A549 (cell line): ENCODE results near the gene ANGEL1. TPM values are rescaled to one million over a fixed set of nuclear protein-coding genes. Genes with fewer than 3 reads are reported as not detected.

ENCODE experiments used
- ATAC-seq, 2 experiments: fragments of 200-7000 bp in 1 of 2; fragments of >200 bp in 1 of 2; cut with Nextera tagmentation in 1 of 2; cut with Tn5 transposase in 1 of 2; 3 replicates each; pipeline versions ENCODE4 v1.8.0 to v1.9.1; 2018 to 2020; ENCODE audit warnings: mild to moderate bottlenecking in 1 of 2, moderate library complexity in 1 of 2
- CTCF ChIA-PET: fragments of 300-600 bp; sonication (Branson Sonifier 250); formaldehyde crosslinking; extraction: SDS; loops from one replicate; lab custom pipeline; 2021; ENCODE audit warnings: antibody characterized with exemption, inconsistent platforms; lab: Yijun Ruan, JAX
- POLR2A ChIA-PET: fragments of 350-600 bp; formaldehyde crosslinking; extraction: SDS; loops from one replicate; lab custom pipeline; 2021; ENCODE audit warnings: antibody characterized with exemption, inconsistent platforms; lab: Yijun Ruan, JAX
- DNase-seq, 2 experiments: peaks; one replicate each; pipeline versions ENCODE4 v3.0.0 to v3.0.0-alpha.2; 2011 to 2016; ENCODE audit warnings: low read depth in 1 of 2, low spot score in 1 of 2
- FAIRE-seq: peaks from 2 replicates; lab custom pipeline; 2011; peaks lifted over from hg19 to GRCh38; lab: Jason Lieb, UNC
- H3K27ac ChIP-seq, 2 experiments: fragments of >200 bp; sonication (Bioruptor Twin); formaldehyde crosslinking; 3 replicates each; pipeline ENCODE4 v1.5.1; 2016 to 2017
- H3K4me1 ChIP-seq: fragments of >200 bp; sonication (Bioruptor Twin); formaldehyde crosslinking; 3 replicates; pipeline ENCODE4 v1.6.1; 2016
- H3K4me2 ChIP-seq: fragments of >200 bp; sonication (Bioruptor Twin); formaldehyde crosslinking; 3 replicates; pipeline ENCODE4 v1.6.1; 2016
- H3K4me3 ChIP-seq: fragments of >200 bp; sonication (Bioruptor Twin); formaldehyde crosslinking; 3 replicates; pipeline ENCODE4 v1.5.1; 2016
- H3K9me3 ChIP-seq: fragments of >200 bp; sonication (Bioruptor Twin); formaldehyde crosslinking; 3 replicates; pipeline ENCODE4 v1.6.1; 2016
- CBX2 ChIP-seq: fragments of 200-600 bp; sonication (generic); IDR thresholded peaks from 2 replicates; pipeline ENCODE4 v1.6.1; 2016; ENCODE audit warnings: low read depth, mild to moderate bottlenecking, borderline replicate concordance
- CHD2 ChIP-seq: fragments of 150-350 bp; IDR thresholded peaks from 2 replicates; pipeline ENCODE4 v1.6.1; 2014; ENCODE audit warnings: low read length; ENCODE audit not compliant: partially characterized antibody
- FOXS1 ChIP-seq: fragments of 250-450 bp; sonication (Bioruptor Pico); IDR thresholded peaks from 2 replicates; pipeline ENCODE4 v1.5.0; 2020; ENCODE audit warnings: mild to moderate bottlenecking, moderate library complexity
- HDAC2 ChIP-seq: fragments of 200-600 bp; sonication (generic); IDR thresholded peaks from 2 replicates; pipeline ENCODE4 v1.6.1; 2016
- HEYL ChIP-seq: fragments of 250-450 bp; sonication (Bioruptor Pico); IDR thresholded peaks from 2 replicates; pipeline ENCODE4 v1.8.0; 2021; ENCODE audit warnings: mild to moderate bottlenecking, moderate library complexity
- JUNB ChIP-seq: fragments of >200 bp; sonication (Bioruptor Twin); formaldehyde crosslinking; IDR thresholded peaks from 2 replicates; pipeline ENCODE4 v1.6.1; 2016
- KDM1A ChIP-seq: fragments of 200-600 bp; sonication (generic); IDR thresholded peaks from 2 replicates; pipeline ENCODE4 v1.6.1; 2016; ENCODE audit warnings: low read depth, mild to moderate bottlenecking
- MAFK ChIP-seq: fragments of 450-650 bp; IDR thresholded peaks from 2 replicates; pipeline ENCODE4 v1.6.1; 2014; ENCODE audit not compliant: partially characterized antibody
- NFE2L2 ChIP-seq: fragments of 150-350 bp; conservative IDR thresholded peaks from 2 replicates; pipeline ENCODE4 v1.6.1; 2014; ENCODE audit warnings: low read length
- PHF8 ChIP-seq: fragments of 200-600 bp; sonication (generic); IDR thresholded peaks from 2 replicates; pipeline ENCODE4 v1.6.1; 2016; ENCODE audit warnings: low read depth, mild to moderate bottlenecking, antibody characterized with exemption, moderate library complexity, borderline replicate concordance
- POLR2A ChIP-seq: IDR thresholded peaks from 2 replicates; pipeline ENCODE4 v1.6.1; 2012; ENCODE audit warnings: mild to moderate bottlenecking, low read length
- RARB ChIP-seq: fragments of 250-450 bp; sonication (Bioruptor Pico); IDR thresholded peaks from 2 replicates; pipeline ENCODE4 v1.8.0; 2021; ENCODE audit warnings: mild to moderate bottlenecking, moderate library complexity
- TP53 ChIP-seq: fragments of 250-450 bp; sonication (Bioruptor Pico); IDR thresholded peaks from 2 replicates; pipeline ENCODE4 v1.5.0; 2021; ENCODE audit warnings: mild to moderate bottlenecking, moderate library complexity
- ZC3H11A ChIP-seq: fragments of 450-650 bp; IDR thresholded peaks from 2 replicates; pipeline ENCODE4 v1.6.1; 2014; ENCODE audit warnings: antibody characterized with exemption, mild to moderate bottlenecking
- ZSCAN20 ChIP-seq: fragments of 250-450 bp; sonication (Bioruptor Pico); IDR thresholded peaks from 2 replicates; pipeline ENCODE4 v1.8.0; 2022; ENCODE audit warnings: mild to moderate bottlenecking, moderate library complexity
- WGBS: methylation state at CpG from one replicate; pipeline ENCODE4 v1.1.6; 2017; ENCODE audit errors: missing lambda C conversion rate; 5-methylcytosine and 5-hydroxymethylcytosine counted together
- polyA plus RNA-seq, 4 experiments: library from polyadenylated mRNA; depleted of rRNA in 3 of 4; stranded (reverse); fragments of >200 nt; fragmentation: RNase III in 1 of 4; extraction: RNeasy Plus Mini Kit Qiagen cat#74134 plus additional on column Dnase treatment in 1 of 4; gene quantifications; 2 replicates in 3 of 4; 3 replicates in 1 of 4; pipeline ENCODE4 v1.2.3, GENCODE V29; 2011 to 2017
- TF ChIP-seq, protein P1 (sequence below): fragments of 450-650 bp; IDR thresholded peaks from 2 replicates; pipeline ENCODE4 v1.6.1; 2014; ENCODE audit warnings: antibody characterized with exemption
- TF ChIP-seq, protein P2 (sequence below): fragments of 250-450 bp; sonication (Bioruptor Pico); IDR thresholded peaks from 2 replicates; pipeline ENCODE4 v1.5.0; 2021; ENCODE audit warnings: mild to moderate bottlenecking, moderate library complexity, borderline replicate concordance

ANGEL1 gene
- polyA plus RNA-seq, 2 of the 4 experiments (the other 2 are of a cell fraction), result 9.7 to 17.6 TPM

DNA sequence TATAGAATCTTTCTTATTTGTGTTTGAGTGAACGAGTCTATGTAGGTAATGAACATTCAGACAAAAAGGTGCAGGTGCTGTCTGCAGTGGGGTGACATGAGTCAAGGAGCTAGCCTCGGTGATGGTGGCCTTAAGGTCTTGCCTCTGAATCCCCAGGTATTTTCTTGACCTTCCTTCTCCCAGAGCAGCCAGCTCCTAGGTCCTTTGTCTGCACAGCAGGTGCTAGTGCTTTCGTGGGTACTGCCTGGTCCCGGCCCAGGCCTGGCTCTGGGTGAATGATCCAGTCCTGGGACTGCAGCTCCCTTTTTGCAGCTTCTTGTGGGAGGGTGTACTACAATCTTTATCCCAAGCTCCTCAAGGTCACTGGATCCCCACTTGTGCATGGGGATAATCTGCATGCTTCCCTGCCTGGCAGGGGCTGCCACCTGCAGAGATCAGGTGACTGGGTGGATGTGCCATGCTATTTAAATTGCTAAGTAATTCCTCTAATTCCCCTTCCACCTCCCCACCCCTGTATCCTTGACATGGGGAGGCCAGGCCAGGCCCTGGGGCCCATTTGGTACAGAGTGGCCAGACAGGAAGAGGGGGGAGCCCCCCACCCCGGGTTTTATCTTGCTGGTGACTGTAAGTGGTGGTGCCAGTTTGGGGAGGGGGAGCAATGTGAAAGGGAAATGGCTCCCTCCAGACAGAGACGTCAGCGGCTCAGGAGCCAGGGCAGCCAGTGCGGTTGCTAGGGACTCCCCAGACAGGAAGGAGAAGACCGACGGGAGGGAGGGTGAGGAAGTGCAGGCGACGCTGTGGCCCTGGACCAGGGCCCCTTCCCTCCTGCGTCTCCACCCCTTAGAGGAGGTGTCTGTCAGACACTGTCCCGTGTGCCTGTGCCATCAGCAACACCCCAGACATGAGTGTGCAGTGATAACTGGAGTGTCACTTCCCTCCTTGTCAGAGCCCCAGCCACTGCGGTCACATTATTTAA is 44.7 kb downstream of the ANGEL1 start:
- H3K27ac ChIP-seq, result no peak overlapping the region
- no peak for DNase-seq
- 75% methylated on average over 15 of the region's 15 CpGs for WGBS
- no peak for ATAC-seq
- ChIA-PET POLR2A (interaction anchor here (1.7 kb wide), 1 partner anchor 9 kb away, joined by 4 read pairs; no protein-coding TSS in a partner anchor), CTCF (interaction anchor here (1.3 to 1.6 kb wide), 4 partner anchors 9 to 57 kb away, joined by 3 to 7 read pairs (median 5); no protein-coding TSS in a partner anchor)
- no peak for FAIRE-seq
- no peak for TF ChIP-seq PHF8
- TF ChIP-seq HDAC2, result no peak
- TF ChIP-seq KDM1A, result no peak
- TF ChIP-seq, protein P1, sequence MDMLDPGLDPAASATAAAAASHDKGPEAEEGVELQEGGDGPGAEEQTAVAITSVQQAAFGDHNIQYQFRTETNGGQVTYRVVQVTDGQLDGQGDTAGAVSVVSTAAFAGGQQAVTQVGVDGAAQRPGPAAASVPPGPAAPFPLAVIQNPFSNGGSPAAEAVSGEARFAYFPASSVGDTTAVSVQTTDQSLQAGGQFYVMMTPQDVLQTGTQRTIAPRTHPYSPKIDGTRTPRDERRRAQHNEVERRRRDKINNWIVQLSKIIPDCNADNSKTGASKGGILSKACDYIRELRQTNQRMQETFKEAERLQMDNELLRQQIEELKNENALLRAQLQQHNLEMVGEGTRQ, result no peak
- TF ChIP-seq, protein P2, sequence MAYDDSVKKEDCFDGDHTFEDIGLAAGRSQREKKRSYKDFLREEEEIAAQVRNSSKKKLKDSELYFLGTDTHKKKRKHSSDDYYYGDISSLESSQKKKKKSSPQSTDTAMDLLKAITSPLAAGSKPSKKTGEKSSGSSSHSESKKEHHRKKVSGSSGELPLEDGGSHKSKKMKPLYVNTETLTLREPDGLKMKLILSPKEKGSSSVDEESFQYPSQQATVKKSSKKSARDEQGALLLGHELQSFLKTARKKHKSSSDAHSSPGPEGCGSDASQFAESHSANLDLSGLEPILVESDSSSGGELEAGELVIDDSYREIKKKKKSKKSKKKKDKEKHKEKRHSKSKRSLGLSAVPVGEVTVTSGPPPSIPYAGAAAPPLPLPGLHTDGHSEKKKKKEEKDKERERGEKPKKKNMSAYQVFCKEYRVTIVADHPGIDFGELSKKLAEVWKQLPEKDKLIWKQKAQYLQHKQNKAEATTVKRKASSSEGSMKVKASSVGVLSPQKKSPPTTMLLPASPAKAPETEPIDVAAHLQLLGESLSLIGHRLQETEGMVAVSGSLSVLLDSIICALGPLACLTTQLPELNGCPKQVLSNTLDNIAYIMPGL (CRISPR knock-in tag), result no peak
- H3K4me3 ChIP-seq, result no peak overlapping the region
- peaks cover 3% of the 10 kb centered on the region for H3K4me1 ChIP-seq
- no peaks in the 10 kb centered on the region for H3K9me3 ChIP-seq
- no peak overlapping the region for H3K4me2 ChIP-seq

DNA sequence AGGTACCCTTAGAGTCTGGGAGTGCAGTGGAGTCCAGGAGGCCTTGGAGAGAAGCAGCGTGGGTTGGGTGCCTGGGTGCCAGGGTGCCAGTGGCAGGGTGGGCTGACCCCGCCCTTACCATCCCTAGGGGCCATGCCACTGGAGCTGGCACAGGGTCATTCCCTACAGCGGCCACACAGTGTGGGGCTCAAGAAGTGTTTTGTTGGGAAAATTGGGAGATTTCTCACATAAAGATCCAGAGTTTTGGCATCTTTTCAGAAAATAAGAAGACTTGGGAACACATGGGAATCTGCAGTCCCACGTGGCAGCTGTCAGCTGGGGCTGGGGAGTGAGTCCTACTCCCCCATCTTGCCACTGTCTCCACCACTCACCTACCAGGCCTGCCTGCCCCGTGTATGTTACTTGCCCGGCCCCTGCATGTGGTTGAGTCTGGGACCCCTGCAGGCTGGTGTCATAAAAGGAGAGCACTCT is 47.2 kb downstream of the ANGEL1 start:
- Histone ChIP-seq H3K27ac (no peak overlapping the region), H3K9me3 (no peaks in the 10 kb centered on the region), H3K4me1 (no peaks in the 10 kb centered on the region; the same call in 2 of the 3 replicates), H3K4me2 (no peak overlapping the region), H3K4me3 (no peak overlapping the region)
- no peak for FAIRE-seq
- ATAC-seq, result no peak
- WGBS, result 67% methylated on average over 6 of the region's 6 CpGs
- TF ChIP-seq MAFK (no peak), POLR2A (no peak), CHD2 (no peak), TP53 (no peak), CBX2 (no peak), FOXS1 (no peak), NFE2L2 (no peak), ZSCAN20 (CRISPR knock-in tag) (no peak), RARB (CRISPR knock-in tag) (no peak), ZC3H11A (no peak), HEYL (CRISPR knock-in tag) (no peak), JUNB (no peak)
- TF ChIP-seq, protein P1, result no peak
- DNase-seq, result no peak
- ChIA-PET POLR2A (no interaction called here), CTCF (interaction anchor here (0.8 to 2.3 kb wide), 5 partner anchors 11 to 56 kb away, joined by 3 to 9 read pairs (median 7); no protein-coding TSS in a partner anchor)
